GM12878 (cell line): ENCODE data around the gene PRKCE. TPM values are rescaled to one million over a fixed set of nuclear protein-coding genes. Genes with fewer than 3 reads are reported as not detected.

Source experiments
- ATAC-seq: fragments of 200-7000 bp; cut with Tn5 transposase; 3 replicates; pipeline ENCODE4 v1.9.1; 2020; ENCODE audit warnings: mild to moderate bottlenecking, moderate library complexity
- BruUV-seq: library from RNA; stranded (reverse); fragments of 400-500 nt; replicated peaks from 2 replicates; lab custom pipeline; 2021; lab: Mats Ljungman, UMichigan
- CTCF ChIA-PET: fragments of 300-600 bp; sonication (Branson Sonifier 250); formaldehyde crosslinking; extraction: SDS; loops from one replicate; lab custom pipeline; 2021; ENCODE audit warnings: inconsistent platforms; lab: Yijun Ruan, JAX
- POLR2A ChIA-PET: fragments of 350-600 bp; formaldehyde crosslinking; extraction: SDS; loops from one replicate; lab custom pipeline; 2021; ENCODE audit warnings: inconsistent platforms; lab: Charles Lee
- RAD21 ChIA-PET: fragments of 300-600 bp; sonication (Branson Sonifier 250); formaldehyde crosslinking; loops from one replicate; lab custom pipeline; 2023; ENCODE audit warnings: antibody characterized with exemption; ENCODE audit not compliant: unreplicated experiment; lab: Charles Lee
- SMC1A ChIA-PET: fragments of 300-600 bp; sonication (Branson Sonifier 250); formaldehyde crosslinking; loops from one replicate; lab custom pipeline; 2023; ENCODE audit not compliant: unreplicated experiment, uncharacterized antibody; lab: Charles Lee
- DNase-seq: peaks from one replicate; pipeline ENCODE4 v3.0.0-alpha.2; 2011; ENCODE audit warnings: low read depth, low spot score
- FAIRE-seq: peaks from 3 replicates; lab custom pipeline; 2011; peaks lifted over from hg19 to GRCh38; lab: Jason Lieb, UNC
- H2AFZ ChIP-seq: 2 replicates; pipeline ENCODE4 v1.6.0; 2011; ENCODE audit warnings: low read depth, low read length, control low read depth; ENCODE audit not compliant: control insufficient read depth
- H3K27ac ChIP-seq: 2 replicates; pipeline ENCODE4 v1.5.1; 2011; ENCODE audit warnings: control low read depth; ENCODE audit not compliant: control insufficient read depth, insufficient read depth
- H3K27me3 ChIP-seq, 2 experiments: replicated peaks in 1 of 2; 2 replicates each; pipeline versions ENCODE4 v1.6.0 to v1.6.1; 2011; ENCODE audit warnings: low read length in 1 of 2; ENCODE audit not compliant: control insufficient read depth in 2 of 2, insufficient read depth in 2 of 2
- H3K36me3 ChIP-seq, 2 experiments: 2 replicates each; pipeline ENCODE4 v1.5.1; 2011; ENCODE audit warnings: low read length in 1 of 2; ENCODE audit not compliant: control insufficient read depth in 2 of 2, insufficient read depth in 2 of 2
- H3K4me1 ChIP-seq: 2 replicates; pipeline ENCODE4 v1.6.1; 2011; ENCODE audit warnings: mild to moderate bottlenecking, low read length, moderate library complexity, mixed read lengths; ENCODE audit not compliant: control insufficient read depth, insufficient read depth
- H3K4me2 ChIP-seq: 2 replicates; pipeline ENCODE4 v1.6.0; 2011; ENCODE audit warnings: control low read depth; ENCODE audit not compliant: control insufficient read depth, insufficient read depth
- H3K4me3 ChIP-seq: fragments of 200-600 bp; sonication (generic); 2 replicates; pipeline ENCODE4 v1.5.1; 2016
- H3K79me2 ChIP-seq: 2 replicates; pipeline ENCODE4 v1.6.0; 2011; ENCODE audit warnings: low read length; ENCODE audit not compliant: control insufficient read depth, insufficient read depth
- H3K9ac ChIP-seq: 2 replicates; pipeline ENCODE4 v1.8.0; 2011; ENCODE audit warnings: low read length, control low read depth, mixed read lengths; ENCODE audit not compliant: control insufficient read depth, insufficient read depth
- H3K9me3 ChIP-seq: replicated peaks from 3 replicates; pipeline ENCODE4 v1.5.1; 2011; ENCODE audit warnings: mild to moderate bottlenecking, low read length; ENCODE audit not compliant: control insufficient read depth, insufficient read depth
- H4K20me1 ChIP-seq: 2 replicates; pipeline ENCODE4 v1.6.0; 2011; ENCODE audit not compliant: control insufficient read depth, insufficient read depth
- BCL11A ChIP-seq: IDR thresholded peaks from 2 replicates; pipeline ENCODE4 v1.6.1; 2011; ENCODE audit warnings: low read depth, low read length
- ETV6 ChIP-seq, 2 experiments: fragments of 450-650 bp in 1 of 2; IDR thresholded peaks in 1 of 2; conservative IDR thresholded peaks in 1 of 2; 2 replicates each; pipeline ENCODE4 v1.6.1; 2014; ENCODE audit warnings: antibody characterized with exemption in 1 of 2, borderline replicate concordance in 1 of 2, low read depth in 1 of 2, mild to moderate bottlenecking in 1 of 2, moderate library complexity in 1 of 2
- IKZF1 ChIP-seq: fragments of 450-650 bp; conservative IDR thresholded peaks from 2 replicates; pipeline ENCODE4 v1.6.1; 2017; ENCODE audit warnings: antibody characterized with exemption, mild to moderate bottlenecking
- KLF5 ChIP-seq: fragments of 450-650 bp; IDR thresholded peaks from 2 replicates; pipeline ENCODE4 v1.6.1; 2014; ENCODE audit warnings: mild to moderate bottlenecking; ENCODE audit not compliant: partially characterized antibody
- NFXL1 ChIP-seq: fragments of 450-650 bp; IDR thresholded peaks from 2 replicates; pipeline ENCODE4 v1.6.1; 2017; ENCODE audit warnings: antibody characterized with exemption, mild to moderate bottlenecking, borderline replicate concordance
- NRF1 ChIP-seq: conservative IDR thresholded peaks from 2 replicates; pipeline ENCODE4 v1.6.1; 2011; ENCODE audit warnings: mild to moderate bottlenecking, low read depth, low read length, improper control_type of control experiment
- RAD51 ChIP-seq: fragments of 450-650 bp; IDR thresholded peaks from 2 replicates; pipeline ENCODE4 v1.6.1; 2016; ENCODE audit warnings: moderate library complexity, mild to moderate bottlenecking, inconsistent platforms
- WGBS: methylation state at CpG from one replicate; pipeline ENCODE4 v1.1.6; 2016; ENCODE audit warnings: low lambda C conversion rate; ENCODE audit not compliant: insufficient replicate concordance, insufficient coverage; ENCODE audit errors: missing lambda C conversion rate; 5-methylcytosine and 5-hydroxymethylcytosine counted together
- in situ Hi-C: fragments of 300-500 bp; cut with MboI; formaldehyde crosslinking; loops from 9 replicates; pipeline ENCODE4 v1.14.3; 2018; ENCODE audit warnings: mixed read lengths
- intact Hi-C: fragments of 100-400 bp; cut with micrococcal nuclease; formaldehyde crosslinking; loops from one replicate; pipeline ENCODE4 v1.14.2; 2022; ENCODE audit not compliant: unreplicated experiment
- polyA plus RNA-seq, 11 experiments: library from polyadenylated mRNA; depleted of rRNA in 4 of 11; unstranded in 6 of 11; stranded (reverse) in 5 of 11; fragments of >200 nt; fragmentation: Nextera tagmentation in 4 of 11; fragmentation: Illumina TruSeq in 1 of 11; extraction: Ambion mirVana in 4 of 11; extraction: Trizol in 1 of 11; gene quantifications; 1 replicate in 1 of 11; 2 replicates in 10 of 11; pipeline versions ENCODE4 v1.2.1 to v1.2.3, GENCODE V29; 2011 to 2016; ENCODE audit warnings: inconsistent platforms in 2 of 11, missing spikeins in 2 of 11, low read depth in 1 of 11
- total RNA-seq, 4 experiments: library from RNA; depleted of rRNA in 3 of 4; stranded (reverse); fragments of >200 nt in 3 of 4; fragmentation: Illumina TruSeq in 1 of 4; extraction: Trizol in 1 of 4; gene quantifications; 2 replicates each; pipeline versions ENCODE4 v1.2.1 to v1.2.3, GENCODE V29; 2013 to 2021
- TF ChIP-seq, protein P1 (sequence below): IDR thresholded peaks from 2 replicates; pipeline ENCODE4 v1.6.1; 2011; ENCODE audit warnings: low read depth, low read length, improper control_type of control experiment, borderline replicate concordance
- TF ChIP-seq, protein P2 (sequence below): fragments of 450-650 bp; IDR thresholded peaks from 2 replicates; pipeline ENCODE4 v1.6.1; 2018; ENCODE audit warnings: mild to moderate bottlenecking, low read depth, moderate library complexity; ENCODE audit not compliant: partially characterized antibody

PRKCE gene
- total and polyA plus RNA-seq, 10 of the 15 experiments (the other 5 are each of a cell fraction or from before 2014, with no cell fraction given), result 2.6 to 28.2 (median 11.3) TPM

DNA sequence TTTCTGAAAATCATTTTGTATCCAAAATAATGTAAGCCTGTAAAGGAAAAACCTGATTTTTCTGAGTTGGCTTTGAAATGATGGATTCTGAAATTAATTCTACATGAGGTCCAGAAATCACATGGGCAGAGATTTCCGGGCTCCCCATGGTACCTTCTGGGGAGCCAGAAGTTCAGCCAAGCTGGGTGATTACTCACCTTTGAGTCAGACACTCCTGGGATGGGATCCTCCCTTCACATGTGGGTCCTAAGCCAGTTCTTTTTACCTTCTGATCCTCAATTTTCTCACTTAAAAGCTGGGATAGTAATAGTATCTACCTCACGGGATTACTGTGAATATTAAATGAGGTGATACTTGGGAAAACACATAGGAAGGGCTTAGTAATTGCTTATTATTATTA lies 465.9 kb downstream of the PRKCE start:
- FAIRE-seq (no peak), DNase-seq (no peak)
- Histone ChIP-seq H2AFZ (no peak overlapping the region), H3K4me3 (no peak overlapping the region), H3K27me3 (no peaks in the 10 kb centered on the region), H3K4me2 (no peak overlapping the region), H3K36me3 (no peaks in the 10 kb centered on the region), H3K9me3 (no peaks in the 10 kb centered on the region), H3K4me1 (no peaks in the 10 kb centered on the region), H3K9ac (no peak overlapping the region)
- SMC1A ChIA-PET, result interaction anchor here (1.0 kb wide), 1 partner anchor 82 kb away, joined by 3 read pairs; no protein-coding TSS in a partner anchor
- RAD21 ChIA-PET, result no interaction called here
- in situ Hi-C loops (no loop called here), intact Hi-C loops (no loop called here)
- CTCF ChIA-PET, result interaction anchor here (1.0 kb wide), 1 partner anchor 47 kb away, joined by 3 read pairs; no protein-coding TSS in a partner anchor
- POLR2A ChIA-PET, result no interaction called here
- 8% methylated on average over 2 of the region's 2 CpGs for WGBS
- TF ChIP-seq RAD51 (no peak), IKZF1 (no peak), NRF1 (no peak), BCL11A (no peak), ETV6 (conservative IDR thresholded peaks at IDR 0.05 in 1 of 2, IDR thresholded peaks at IDR 0.05 in 1 of 2; ENCODE audit: borderline replicate concordance in 1 of 2, low read depth in 1 of 2) (no peak), NFXL1 (no peak), KLF5 (no peak)
- TF ChIP-seq, protein P1, sequence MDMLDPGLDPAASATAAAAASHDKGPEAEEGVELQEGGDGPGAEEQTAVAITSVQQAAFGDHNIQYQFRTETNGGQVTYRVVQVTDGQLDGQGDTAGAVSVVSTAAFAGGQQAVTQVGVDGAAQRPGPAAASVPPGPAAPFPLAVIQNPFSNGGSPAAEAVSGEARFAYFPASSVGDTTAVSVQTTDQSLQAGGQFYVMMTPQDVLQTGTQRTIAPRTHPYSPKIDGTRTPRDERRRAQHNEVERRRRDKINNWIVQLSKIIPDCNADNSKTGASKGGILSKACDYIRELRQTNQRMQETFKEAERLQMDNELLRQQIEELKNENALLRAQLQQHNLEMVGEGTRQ, result no peak
- TF ChIP-seq, protein P2, sequence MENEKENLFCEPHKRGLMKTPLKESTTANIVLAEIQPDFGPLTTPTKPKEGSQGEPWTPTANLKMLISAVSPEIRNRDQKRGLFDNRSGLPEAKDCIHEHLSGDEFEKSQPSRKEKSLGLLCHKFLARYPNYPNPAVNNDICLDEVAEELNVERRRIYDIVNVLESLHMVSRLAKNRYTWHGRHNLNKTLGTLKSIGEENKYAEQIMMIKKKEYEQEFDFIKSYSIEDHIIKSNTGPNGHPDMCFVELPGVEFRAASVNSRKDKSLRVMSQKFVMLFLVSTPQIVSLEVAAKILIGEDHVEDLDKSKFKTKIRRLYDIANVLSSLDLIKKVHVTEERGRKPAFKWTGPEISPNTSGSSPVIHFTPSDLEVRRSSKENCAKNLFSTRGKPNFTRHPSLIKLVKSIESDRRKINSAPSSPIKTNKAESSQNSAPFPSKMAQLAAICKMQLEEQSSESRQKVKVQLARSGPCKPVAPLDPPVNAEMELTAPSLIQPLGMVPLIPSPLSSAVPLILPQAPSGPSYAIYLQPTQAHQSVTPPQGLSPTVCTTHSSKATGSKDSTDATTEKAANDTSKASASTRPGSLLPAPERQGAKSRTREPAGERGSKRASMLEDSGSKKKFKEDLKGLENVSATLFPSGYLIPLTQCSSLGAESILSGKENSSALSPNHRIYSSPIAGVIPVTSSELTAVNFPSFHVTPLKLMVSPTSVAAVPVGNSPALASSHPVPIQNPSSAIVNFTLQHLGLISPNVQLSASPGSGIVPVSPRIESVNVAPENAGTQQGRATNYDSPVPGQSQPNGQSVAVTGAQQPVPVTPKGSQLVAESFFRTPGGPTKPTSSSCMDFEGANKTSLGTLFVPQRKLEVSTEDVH, result no peak
- TF ChIP-seq, all 136 proteins: peak for 0
- no peak for ATAC-seq
- Histone ChIP-seq H3K79me2 (no peaks in the 10 kb centered on the region), H4K20me1 (no peaks in the 10 kb centered on the region), H3K27ac (no peak overlapping the region)
- BruUV-seq, result no TSS peak
